HepG2 (cell line): ENCODE measurements around the gene SLC22A23. TPM values are rescaled to one million over a fixed set of nuclear protein-coding genes. Genes with fewer than 3 reads are reported as not detected.

Source experiments
- ELK4 ChIP-seq: sonication (generic); formaldehyde crosslinking; IDR thresholded peaks from 2 replicates; pipeline ENCODE4 v1.9.0; 2021; ENCODE audit warnings: missing genetic modification reagents, borderline replicate concordance
- GLMP ChIP-seq: sonication (generic); formaldehyde crosslinking; IDR thresholded peaks from 2 replicates; pipeline ENCODE4 v1.9.0; 2021; ENCODE audit warnings: missing genetic modification reagents, mild to moderate bottlenecking, borderline replicate concordance
- HMGXB3 ChIP-seq: sonication (generic); formaldehyde crosslinking; IDR thresholded peaks from 2 replicates; pipeline ENCODE4 v1.4.0; 2020; ENCODE audit warnings: missing genetic modification reagents, borderline replicate concordance
- KLF9 ChIP-seq: IDR thresholded peaks from 2 replicates; pipeline ENCODE4 v1.6.1; 2016; ENCODE audit warnings: low read depth
- MAZ ChIP-seq, 2 experiments: sonication (generic) in 1 of 2; formaldehyde crosslinking in 1 of 2; IDR thresholded peaks; 2 replicates each; pipeline versions ENCODE4 v1.5.0 to v1.6.1; 2012 to 2020; ENCODE audit warnings: low read depth in 2 of 2, mild to moderate bottlenecking in 2 of 2, borderline replicate concordance in 1 of 2, improper control_type of control experiment in 1 of 2, low read length in 1 of 2, missing genetic modification reagents in 1 of 2, moderate library complexity in 1 of 2
- NFATC3 ChIP-seq: sonication (generic); formaldehyde crosslinking; IDR thresholded peaks from 2 replicates; pipeline ENCODE4 v1.5.1; 2020; ENCODE audit warnings: mild to moderate bottlenecking, missing genetic modification reagents
- NR2F2 ChIP-seq: IDR thresholded peaks from 2 replicates; pipeline ENCODE4 v1.6.1; 2012; ENCODE audit warnings: low read depth, inconsistent platforms, borderline replicate concordance
- SOX5 ChIP-seq: IDR thresholded peaks from 2 replicates; pipeline ENCODE4 v1.6.1; 2016; ENCODE audit warnings: borderline replicate concordance
- THYN1 ChIP-seq: sonication (generic); formaldehyde crosslinking; IDR thresholded peaks from 2 replicates; pipeline ENCODE4 v1.8.1; 2023; ENCODE audit warnings: low read depth, mild to moderate bottlenecking, moderate library complexity, missing genetic modification reagents, borderline replicate concordance
- TRIM24 ChIP-seq: sonication (generic); formaldehyde crosslinking; IDR thresholded peaks from 2 replicates; pipeline ENCODE4 v1.8.0; 2022; ENCODE audit warnings: mild to moderate bottlenecking, missing genetic modification reagents
- ZBTB2 ChIP-seq: sonication (generic); formaldehyde crosslinking; IDR thresholded peaks from 2 replicates; pipeline ENCODE4 v1.8.0; 2022; ENCODE audit warnings: low read depth, missing genetic modification reagents
- ZEB1 ChIP-seq: IDR thresholded peaks from 2 replicates; pipeline ENCODE4 v1.6.1; 2012; ENCODE audit warnings: mild to moderate bottlenecking, low read depth, inconsistent platforms; ENCODE audit not compliant: insufficient replicate concordance
- ZFP36L1 ChIP-seq: sonication (generic); formaldehyde crosslinking; IDR thresholded peaks from 2 replicates; pipeline ENCODE4 v1.8.0; 2022; ENCODE audit warnings: mild to moderate bottlenecking, missing genetic modification reagents, moderate library complexity
- ZMYM3 ChIP-seq: sonication (generic); formaldehyde crosslinking; IDR thresholded peaks from 2 replicates; pipeline ENCODE4 v1.5.1; 2020; ENCODE audit warnings: mild to moderate bottlenecking, missing genetic modification reagents
- ZNF280D ChIP-seq: sonication (generic); formaldehyde crosslinking; IDR thresholded peaks from 2 replicates; pipeline ENCODE4 v1.5.1; 2020; ENCODE audit warnings: mild to moderate bottlenecking, missing genetic modification reagents
- ZNF709 ChIP-seq: sonication (generic); formaldehyde crosslinking; IDR thresholded peaks from 2 replicates; pipeline ENCODE4 v1.5.0; 2020; ENCODE audit warnings: mild to moderate bottlenecking, missing genetic modification reagents
- polyA plus RNA-seq, 8 experiments: library from polyadenylated mRNA; depleted of rRNA in 3 of 8; stranded (reverse) in 7 of 8; unstranded in 1 of 8; fragments of >200 nt; fragmentation: Illumina TruSeq in 4 of 8; extraction: Trizol in 4 of 8; gene quantifications; 2 replicates each; pipeline versions ENCODE4 v1.2.1 to v1.2.3, GENCODE V29; 2011 to 2016; ENCODE audit warnings: low read depth in 4 of 8, missing spikeins in 1 of 8, mixed read lengths in 1 of 8; ENCODE audit not compliant: insufficient read depth in 1 of 8
- total RNA-seq, 5 experiments: library from RNA; depleted of rRNA; stranded (reverse); fragments of >200 nt; fragmentation: Illumina TruSeq; extraction: Trizol; gene quantifications; 2 replicates each; pipeline ENCODE4 v1.2.3, GENCODE V29; 2016; ENCODE audit warnings: low read depth in 1 of 5

Gene SLC22A23
- total and polyA plus RNA-seq, 2 of the 13 experiments (the other 11 are each of a cell fraction or from before 2014, with no cell fraction given): 11.8 to 17.5 TPM

- no peak for TF ChIP-seq HMGXB3
- peak; percentile 81 for TF ChIP-seq SOX5 (CRISPR knock-in tag)
- no peak; the same call in 1 of the 2 replicates for TF ChIP-seq ZFP36L1 (CRISPR knock-in tag)
- no peak for TF ChIP-seq MAZ (IDR thresholded peaks at IDR 0.05; ENCODE audit: borderline replicate concordance, low read depth, low read length)
- TF ChIP-seq MAZ (CRISPR knock-in tag; IDR thresholded peaks at IDR 0.05; ENCODE audit: low read depth): no peak
- TF ChIP-seq NR2F2: peak; percentile 45; the same call in 1 of the 2 replicates
- 0 out of 2 replicates have a peak, but pooled peaks have one; percentile 45 for TF ChIP-seq ZNF709 (CRISPR knock-in tag)
- no peak for TF ChIP-seq ZNF280D (CRISPR knock-in tag)
- no peak for TF ChIP-seq ZBTB2
- TF ChIP-seq GLMP (CRISPR knock-in tag): no peak
- no peak for TF ChIP-seq ELK4 (CRISPR knock-in tag)
- peak; percentile 8 for TF ChIP-seq ZEB1
- 0 out of 2 replicates have a peak, but pooled peaks have one; percentile 16 for TF ChIP-seq ZMYM3 (CRISPR knock-in tag)
- TF ChIP-seq TRIM24: no peak
- 0 out of 2 replicates have a peak, but pooled peaks have one; percentile 31 for TF ChIP-seq KLF9 (CRISPR knock-in tag)
- TF ChIP-seq THYN1: no peak
- no peak for TF ChIP-seq NFATC3 (CRISPR knock-in tag)
Measured at GRCh38 chr6:3454273-3455010, 2.4 kb downstream of the SLC22A23 start (continued).
